GM18858 (cell line): ENCODE measurements around the gene NTNG2.

ENCODE experiments used
- ATAC-seq: cut with Tn5 transposase; IDR thresholded peaks from one replicate; pipeline ENCODE4 v1.9.1; 2021; ENCODE audit not compliant: unreplicated experiment

The NTNG2 gene

DNA sequence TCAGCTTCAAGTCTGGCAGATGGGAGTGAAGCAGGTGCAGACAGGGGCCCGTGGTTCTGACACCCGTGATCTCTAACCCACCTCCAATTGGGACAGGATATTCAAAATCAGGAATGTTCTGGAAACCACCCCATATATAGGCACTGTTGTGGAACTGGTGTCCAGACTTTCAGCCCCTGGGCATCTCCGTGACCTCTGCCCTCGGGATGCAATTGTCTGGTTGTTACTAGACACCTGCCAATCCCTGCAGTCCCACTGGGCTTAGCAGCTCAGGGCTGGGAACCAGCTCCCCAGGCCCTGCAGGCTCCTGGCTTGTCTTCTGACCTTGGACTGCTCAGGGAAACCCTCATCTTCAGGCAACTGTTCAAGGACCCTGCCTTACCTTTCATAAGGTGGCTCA, 38.8 kb downstream of the NTNG2 start:
- no peak for ATAC-seq

DNA sequence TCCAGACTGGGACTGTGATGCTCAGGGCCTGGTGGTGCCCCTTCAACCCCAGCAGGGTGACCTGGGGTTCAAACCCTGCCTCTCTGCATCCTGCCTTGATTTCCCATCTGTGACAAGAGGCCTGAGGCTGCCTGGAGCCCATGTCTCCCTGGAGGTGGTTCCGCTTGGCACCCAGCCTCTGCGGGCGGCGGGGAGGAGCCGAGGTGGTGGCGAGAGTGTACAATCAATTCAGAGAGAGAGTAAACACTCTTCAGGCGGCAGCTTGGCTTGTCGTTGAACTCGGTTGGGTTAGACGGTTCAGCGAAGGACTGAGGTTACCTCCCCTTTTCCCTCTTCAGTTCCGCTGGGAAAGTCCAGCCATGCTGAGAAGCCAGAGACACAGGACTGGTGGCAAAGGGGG, 39.3 kb downstream of the NTNG2 start:
- ATAC-seq, result no peak

DNA sequence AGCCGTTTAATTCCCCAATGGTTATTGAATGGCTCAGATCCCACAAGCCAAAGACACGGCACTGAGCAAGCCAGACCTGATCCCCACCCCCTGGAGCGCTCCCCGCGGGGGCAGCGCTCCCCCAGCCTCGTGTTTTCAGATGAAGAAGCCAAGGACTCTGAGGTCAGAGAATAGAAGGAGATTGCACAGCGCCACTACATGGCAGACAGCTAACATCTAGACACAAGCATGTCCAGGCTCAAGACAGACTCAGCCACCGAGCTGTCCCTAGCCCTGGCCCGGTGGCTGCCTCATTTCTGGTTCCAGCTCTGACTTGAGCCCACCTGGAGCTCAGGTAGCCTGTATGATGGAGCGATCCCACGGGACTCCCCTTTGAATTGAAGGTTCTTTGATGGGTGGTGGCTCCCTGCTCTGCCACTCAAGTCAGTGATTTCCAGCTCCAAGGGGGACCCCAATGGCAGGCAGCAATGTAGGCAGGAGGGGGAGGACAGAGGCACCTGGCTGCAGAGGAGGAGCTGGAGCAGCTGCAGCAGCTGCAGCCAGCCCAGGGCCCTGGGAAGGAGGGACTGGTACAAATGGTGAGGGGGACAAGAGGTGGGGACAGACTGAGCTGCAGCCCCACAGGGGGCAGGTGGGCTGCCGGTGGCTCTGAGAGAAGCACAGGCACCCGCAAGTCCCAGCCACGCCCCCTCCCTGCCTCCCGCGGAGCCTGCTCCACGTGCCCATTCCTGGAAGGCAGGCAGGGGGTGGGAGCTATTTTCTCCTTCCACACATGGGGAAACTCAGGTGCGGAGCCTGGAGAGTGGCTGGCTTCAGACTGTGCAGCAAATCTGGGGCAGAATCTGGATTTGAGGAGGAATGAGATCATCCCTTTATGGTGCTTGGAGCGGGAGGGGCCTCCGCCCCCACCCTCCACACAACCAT, 40.2 kb downstream of the NTNG2 start:
- no peak for ATAC-seq

DNA sequence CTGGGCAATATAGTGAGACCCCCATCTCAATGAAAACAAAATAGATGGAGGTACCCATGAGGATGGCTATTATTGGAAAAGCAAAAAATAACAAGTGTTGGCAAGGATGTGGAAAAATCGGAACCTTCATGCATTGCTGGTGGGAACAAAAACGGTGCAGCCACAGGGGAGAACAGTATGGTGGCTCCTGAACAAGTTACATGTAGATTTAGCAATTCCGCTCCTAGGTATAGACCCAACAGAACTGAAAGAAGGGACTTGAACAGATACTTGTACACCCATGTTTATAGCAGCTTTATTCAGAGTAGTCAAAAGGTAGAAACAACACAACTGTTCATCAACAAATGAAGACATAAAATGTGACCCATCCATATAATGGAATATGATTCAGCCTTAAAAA, 43.0 kb downstream of the NTNG2 start:
- no peak for ATAC-seq

DNA sequence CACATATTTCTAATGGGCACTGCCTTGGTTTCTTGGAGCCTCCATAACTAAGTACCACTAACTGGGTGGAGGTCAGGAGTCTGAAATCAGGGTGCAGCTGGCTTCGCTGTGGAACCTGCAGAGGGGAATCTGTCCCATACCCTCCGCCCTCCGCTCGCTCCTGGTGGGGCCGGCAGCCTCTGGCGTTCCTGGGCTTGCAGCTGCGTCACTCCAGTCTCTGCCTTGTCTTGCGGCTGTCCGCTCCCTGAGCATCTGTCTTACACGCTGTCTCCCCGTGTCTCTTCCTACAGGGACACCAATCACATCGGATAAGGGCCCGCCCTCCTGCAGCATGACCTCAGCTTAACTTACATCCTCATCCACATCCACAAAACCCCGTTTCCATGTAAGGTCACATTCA, 45.4 kb downstream of the NTNG2 start:
- ATAC-seq, result no peak

DNA sequence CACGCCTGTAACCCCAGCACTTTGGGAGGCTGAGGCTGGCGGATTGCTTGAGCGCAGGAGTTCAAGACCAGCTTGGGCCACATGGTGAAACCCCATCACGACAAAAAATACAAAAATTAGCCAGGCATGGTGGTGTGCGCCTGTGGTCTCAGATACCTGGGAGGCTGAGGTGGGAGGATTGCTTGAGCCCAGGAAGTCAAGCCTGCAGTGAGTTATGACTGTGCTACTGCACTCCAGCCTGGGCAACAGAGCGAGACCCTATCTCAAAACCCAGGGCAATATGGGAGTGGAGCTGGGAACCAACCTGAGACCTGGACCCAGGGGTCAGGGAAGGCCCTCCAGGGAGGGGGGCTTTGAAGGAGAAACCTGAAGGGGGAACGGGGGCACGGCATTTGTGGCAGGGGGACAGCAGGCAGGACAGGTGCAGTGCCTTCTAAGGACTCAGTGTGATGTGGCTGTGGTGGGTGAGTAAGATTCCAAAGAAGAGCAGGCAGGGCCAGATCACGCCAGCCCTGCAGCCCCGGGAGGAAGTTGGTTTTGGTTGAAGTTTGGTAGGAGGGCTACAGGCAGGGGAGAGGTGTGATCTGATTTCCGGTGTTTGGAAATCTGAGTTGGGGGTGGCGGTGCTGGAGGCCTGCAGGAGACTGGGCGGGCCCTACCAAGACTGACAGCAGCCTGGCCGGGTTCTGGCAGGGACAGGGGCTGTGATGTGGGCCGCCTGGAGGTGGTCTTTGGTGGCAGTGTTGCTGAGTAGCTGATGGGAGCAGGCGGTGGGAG, 46.2 kb downstream of the NTNG2 start:
- ATAC-seq, result no peak

DNA sequence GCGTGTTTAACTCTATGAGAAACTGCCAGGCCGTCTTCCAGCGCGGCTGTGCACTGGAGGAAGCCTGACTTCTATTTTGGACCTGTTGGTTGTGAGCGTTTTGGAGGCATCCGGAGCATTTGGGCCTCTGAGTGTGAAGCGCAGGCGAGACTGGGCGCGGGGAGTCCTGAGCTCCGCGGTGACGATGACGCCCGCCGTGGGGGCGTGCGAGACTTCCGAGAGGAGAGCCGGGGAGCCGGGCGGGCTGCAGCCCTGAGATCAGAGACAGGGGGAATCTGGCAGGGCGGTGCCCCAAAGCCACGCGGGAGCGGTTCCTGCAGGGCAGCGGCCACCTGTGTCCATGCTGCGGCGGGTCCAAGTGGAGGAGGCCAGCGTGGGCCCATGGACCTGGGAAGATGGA, 47.4 kb downstream of the NTNG2 start:
- no peak for ATAC-seq

DNA sequence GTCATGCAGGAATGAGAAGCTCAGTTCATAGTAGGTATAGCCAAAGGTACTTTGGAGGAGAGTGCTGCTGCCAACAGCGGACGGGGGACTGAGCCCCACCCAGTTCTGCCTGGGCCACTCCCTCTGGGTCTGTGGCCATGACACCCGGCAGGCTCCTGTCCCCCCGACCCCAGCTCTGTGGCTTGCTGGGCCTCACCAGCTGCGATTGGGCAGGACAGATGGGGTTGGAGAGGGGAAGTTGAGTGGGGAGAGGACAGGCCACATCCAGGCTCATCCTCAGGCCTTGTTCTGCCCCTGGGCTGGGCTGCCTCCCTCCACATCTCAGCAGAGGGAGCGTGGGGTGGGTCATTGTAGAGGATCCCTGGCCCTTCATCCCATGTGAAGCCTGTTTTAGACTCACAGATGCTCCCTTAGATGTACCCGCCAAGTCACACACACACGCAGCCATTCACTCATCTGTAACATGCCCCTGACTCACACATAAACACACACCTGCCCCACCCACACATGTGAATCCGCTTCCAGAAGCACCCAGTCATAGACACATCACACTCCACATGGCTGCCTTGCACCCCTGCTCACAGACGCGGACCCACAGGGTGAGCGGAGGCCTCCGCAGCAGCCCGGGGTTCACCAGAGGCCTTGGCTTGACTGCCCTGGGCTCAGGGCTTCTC, 48.8 kb downstream of the NTNG2 start:
- no peak for ATAC-seq

DNA sequence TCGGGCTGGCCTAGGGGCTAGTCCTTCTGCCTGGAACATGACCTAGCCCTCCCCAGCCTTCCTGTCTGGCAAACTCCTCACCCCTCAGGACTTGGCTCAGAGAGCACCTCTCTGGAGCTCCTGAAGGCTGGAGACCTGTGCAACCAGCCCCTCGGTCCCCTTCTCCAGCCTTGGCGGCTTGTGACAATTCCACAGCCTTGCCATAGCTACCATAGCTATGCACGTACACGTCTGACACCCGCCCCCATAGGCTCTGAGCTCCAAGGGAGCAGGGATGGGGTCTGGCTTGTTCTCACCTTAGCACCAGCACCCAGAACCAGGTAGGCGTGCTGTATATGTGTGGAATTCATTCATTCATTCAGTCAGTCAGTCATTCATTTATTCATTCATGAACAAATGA, 49.7 kb downstream of the NTNG2 start:
- ATAC-seq, result no peak

DNA sequence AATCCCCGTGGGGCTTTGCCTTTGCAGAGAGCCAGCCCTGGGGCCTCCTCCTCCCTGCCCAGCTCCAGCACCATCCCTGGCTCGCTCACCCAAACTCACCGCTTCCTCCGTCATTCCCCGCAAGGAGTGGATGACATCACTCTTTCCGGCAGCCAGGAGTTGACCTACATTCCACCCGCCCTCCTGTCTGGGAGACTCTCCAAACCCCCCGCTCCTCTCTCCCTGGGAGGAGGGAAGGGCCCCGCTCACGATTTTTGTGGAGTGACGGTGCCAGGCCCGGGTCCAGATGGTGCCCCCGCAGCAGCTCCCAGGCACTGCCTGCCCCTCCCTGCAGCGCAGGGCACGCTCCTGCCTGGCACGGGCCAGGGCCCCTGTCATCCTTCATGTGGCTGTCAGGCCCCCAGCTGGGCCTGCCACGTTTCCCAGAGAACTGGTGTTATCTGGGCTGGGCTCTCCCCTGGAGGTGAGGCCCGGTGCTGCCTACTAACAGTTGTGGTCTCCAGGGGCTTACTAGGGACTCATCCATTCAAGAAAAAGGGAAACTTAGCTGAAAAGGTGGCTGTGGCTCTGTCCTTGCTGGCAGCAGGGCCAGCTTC, 52.3 kb downstream of the NTNG2 start:
- ATAC-seq, result no peak

DNA sequence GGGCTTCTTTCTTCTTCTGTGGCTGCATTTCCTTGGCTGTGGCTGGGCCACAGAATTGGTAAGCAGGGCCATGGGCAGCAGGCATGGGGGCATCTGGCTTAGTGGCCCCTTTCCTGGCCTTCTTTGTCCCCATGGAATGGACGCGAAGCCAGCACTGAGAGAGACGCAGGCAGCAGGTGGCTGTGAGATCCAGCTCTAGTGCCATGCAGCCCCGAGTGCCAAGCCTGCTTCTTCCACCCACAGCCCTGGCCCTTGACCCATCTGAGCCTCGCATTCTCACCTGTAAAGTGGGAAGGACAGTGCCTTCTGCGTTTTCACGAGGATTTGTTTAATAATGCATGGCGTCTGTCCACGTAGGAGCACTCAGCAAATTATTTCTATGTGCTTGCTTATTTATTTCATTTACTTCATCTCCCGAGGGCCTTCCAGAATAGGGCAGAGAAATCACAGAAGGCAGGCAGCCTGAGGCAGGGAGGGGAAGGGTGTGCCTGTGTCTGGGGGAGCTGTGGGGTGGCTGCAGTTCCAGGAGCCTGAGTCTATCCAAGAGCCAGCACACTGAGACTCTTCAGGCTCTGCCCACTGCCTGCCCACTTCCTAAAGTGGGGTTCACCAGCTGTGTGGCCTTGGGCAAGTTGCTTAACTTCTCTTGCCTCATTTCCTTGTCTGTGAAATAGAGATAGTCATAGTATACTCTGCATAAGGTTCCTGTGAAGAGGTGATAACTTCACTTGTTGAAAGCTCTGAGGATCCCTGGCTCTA, 55.2 kb downstream of the NTNG2 start:
- ATAC-seq, result no peak

DNA sequence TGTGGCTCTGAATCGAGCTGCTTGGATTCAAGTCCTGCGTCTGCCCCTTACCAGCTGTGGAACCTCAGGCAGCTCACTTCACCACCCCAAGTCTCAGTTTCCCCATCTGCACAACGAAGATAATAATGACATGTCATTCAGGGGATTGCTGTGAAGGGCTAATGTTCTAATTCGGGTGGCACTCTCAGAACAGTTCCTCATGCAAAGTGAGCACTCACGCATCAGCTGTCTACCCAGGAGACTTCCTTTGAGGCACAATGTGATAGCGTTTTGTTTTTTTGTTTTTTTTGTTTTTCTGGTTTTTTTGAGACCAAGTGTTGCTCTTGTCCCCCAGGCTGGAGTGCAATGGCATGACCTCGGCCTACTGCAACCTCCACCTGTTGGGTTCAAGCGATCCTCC, 56.4 kb downstream of the NTNG2 start:
- ATAC-seq, result no peak

DNA sequence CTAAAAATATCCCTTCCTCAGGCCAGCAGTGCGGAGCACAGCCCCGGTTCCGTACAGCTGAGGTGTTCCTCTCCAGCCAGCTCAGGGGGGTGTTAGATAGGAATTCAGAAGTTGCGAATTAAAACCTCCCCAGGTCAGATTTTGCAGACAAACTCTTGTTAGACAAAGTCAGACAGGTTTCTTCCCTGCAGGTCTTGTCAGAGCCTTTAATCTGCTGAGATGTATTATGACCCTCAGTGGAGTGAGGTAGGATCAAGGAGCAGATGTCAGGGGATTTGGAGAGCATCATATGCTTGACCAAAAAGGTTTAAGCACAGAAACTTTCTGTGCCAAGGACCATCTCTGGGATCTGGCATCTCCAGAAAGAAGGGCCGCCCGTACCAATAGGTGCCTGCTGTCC, 60.1 kb downstream of the NTNG2 start:
- no peak for ATAC-seq

DNA sequence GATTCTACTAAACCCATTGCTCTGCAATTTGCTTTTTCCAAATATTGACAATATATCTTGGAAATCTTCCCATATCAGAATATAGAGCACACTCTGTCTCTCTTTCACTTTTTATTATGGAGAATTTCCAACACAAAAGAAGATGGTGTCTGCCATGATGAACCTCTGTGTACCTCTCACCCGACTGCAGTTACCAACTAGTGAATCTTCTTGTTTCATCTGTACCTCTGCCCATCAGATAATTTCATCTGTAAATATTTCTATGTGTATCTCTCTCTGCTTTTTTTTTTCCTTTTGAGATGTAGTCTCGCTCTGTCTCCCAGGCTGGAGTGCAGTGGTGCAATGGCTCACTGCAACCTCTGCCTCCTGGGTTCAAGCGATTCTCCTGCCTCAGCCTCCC, 62.8 kb downstream of the NTNG2 start:
- ATAC-seq, result no peak

DNA sequence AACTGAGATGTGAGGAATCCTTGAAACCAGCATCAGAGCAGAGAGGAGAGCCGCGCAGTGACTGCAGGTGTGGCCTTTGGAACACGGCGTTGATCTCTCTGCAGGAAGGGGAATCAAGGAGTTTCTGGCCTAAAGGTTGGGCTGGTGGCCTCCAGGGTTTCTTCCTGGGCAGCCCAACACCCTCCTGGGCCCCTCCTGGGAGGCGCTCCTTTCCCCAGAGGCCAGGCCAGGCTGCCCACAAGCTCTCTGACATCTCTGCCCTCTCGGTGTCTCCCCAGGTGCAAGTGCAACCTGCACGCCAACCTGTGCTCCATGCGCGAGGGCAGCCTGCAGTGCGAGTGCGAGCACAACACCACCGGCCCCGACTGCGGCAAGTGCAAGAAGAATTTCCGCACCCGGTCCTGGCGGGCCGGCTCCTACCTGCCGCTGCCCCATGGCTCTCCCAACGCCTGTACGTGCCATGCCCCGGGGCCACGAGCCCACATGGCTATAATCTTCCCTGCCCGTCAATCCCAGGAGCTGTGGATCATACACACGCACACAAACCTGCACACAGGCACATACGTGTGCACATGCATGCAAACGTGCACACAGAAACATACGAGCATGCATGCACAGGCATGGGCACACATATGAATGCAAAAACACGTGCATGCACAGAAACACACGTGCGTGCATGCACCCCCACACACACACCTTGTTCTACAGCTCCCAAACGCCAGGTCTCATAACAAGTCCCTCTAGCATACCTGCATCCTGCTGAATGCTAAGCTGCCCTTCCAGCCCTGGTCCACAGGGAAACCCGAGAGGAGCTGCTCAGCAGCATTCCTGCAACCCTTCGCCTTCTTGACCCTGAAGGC, 64.9 kb downstream of the NTNG2 start:
- no peak for ATAC-seq

DNA sequence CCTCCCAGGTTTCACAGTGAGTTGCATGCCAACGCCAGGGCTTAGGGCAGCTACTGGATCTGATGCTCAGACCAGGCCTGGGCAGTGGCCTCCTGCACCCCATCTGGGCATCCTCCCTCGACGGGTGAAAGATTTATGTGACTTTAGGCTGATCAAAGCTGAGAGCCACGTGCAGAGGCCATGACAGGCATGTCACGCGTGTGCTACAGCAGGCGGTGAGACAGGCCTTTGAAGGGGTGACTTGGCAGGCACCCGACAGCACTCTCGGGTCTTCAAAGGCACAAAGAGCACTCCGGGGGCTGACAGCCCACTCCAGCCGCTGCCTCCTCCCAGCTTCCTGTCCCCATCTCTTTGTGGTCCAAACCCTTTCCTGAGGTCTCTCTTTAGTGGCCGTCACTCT, 66.2 kb downstream of the NTNG2 start:
- ATAC-seq, result no peak

DNA sequence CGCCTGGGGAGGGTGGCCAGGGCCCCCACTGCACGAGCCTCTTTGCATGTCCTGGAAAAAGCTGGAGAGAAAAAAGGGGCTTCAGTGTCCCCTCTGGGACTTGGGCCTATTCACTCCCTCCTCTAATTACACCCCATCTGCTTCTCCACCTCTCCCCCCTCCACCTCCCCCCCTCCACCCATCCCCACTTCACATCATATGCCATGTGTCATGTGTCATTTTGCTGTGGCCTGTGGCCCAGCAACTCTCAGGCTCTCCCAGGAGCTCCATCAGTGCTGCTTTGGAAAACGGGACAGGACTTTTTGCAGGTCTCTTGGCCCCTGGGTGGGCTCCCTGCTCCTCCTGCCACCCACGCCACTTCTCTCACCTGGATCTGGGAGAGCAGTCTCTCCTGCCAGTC, 68.7 kb downstream of the NTNG2 start:
- no peak for ATAC-seq

DNA sequence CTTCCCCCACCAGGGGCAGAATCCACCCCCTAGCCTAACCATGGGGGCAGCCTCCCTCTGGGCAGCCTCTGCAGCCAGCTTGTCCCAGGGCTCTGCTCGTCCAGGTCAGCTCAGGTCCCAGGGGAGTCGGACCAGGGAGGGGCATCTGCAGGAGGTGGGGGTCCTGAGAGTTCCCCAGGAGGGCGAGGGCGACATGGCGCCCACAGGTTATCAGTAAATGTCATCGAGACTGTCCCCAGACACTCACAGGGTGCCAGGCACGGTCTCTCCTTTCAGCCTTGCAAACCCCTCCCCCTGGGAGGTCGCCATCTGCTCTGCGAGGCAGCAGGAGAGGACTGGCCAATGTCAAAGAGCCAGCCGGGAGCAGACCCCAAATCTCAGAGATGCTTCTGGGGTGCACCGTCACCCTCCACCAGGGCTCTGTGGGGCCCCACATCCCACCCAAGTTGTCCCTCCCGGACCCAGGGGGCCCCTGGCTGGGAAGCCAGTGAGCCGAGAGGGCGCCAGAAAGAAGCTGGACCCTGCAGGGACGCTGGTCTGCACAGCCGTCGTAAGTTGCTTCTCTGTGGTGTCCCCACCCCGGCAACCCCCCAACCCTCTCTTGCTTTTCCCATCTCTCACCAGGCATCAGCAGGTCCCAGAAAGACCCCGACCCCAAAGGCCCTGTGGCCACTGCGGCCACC, 69.3 kb downstream of the NTNG2 start:
- ATAC-seq, result no peak

DNA sequence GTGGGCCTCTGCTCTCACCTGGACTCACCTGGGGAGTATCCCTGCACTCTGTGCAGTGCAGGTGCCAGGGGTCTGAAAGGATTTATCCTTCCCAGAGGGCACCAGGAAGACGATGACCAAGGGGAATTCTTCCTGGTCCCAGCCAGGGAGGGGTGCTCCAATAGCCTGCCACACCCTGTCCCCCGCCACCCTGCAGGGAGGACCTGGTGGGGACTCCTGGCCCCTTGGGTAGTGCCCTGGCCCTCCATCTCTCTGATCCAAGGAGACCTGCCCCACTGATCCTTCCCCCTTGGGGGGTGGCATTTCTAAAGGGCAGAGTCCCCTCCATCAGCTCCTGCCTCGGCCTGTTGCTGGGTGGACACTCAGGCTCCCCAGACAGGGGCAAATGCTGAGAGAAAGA, 70.7 kb downstream of the NTNG2 start:
- no peak for ATAC-seq
